HG02610 (cell line): ENCODE data around the gene PQBP1.
"Not testable (repeated sequence)": the region's sequence is repeated elsewhere in the genome, so short reads cannot be mapped to it uniquely, and the experiment has no call there.

Experiments
- ATAC-seq: cut with Tn5 transposase; IDR thresholded peaks from one replicate; pipeline ENCODE4 v1.9.1; 2021; ENCODE audit warnings: mild to moderate bottlenecking, moderate library complexity; ENCODE audit not compliant: unreplicated experiment

The PQBP1 gene, protein sequence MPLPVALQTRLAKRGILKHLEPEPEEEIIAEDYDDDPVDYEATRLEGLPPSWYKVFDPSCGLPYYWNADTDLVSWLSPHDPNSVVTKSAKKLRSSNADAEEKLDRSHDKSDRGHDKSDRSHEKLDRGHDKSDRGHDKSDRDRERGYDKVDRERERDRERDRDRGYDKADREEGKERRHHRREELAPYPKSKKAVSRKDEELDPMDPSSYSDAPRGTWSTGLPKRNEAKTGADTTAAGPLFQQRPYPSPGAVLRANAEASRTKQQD

DNA sequence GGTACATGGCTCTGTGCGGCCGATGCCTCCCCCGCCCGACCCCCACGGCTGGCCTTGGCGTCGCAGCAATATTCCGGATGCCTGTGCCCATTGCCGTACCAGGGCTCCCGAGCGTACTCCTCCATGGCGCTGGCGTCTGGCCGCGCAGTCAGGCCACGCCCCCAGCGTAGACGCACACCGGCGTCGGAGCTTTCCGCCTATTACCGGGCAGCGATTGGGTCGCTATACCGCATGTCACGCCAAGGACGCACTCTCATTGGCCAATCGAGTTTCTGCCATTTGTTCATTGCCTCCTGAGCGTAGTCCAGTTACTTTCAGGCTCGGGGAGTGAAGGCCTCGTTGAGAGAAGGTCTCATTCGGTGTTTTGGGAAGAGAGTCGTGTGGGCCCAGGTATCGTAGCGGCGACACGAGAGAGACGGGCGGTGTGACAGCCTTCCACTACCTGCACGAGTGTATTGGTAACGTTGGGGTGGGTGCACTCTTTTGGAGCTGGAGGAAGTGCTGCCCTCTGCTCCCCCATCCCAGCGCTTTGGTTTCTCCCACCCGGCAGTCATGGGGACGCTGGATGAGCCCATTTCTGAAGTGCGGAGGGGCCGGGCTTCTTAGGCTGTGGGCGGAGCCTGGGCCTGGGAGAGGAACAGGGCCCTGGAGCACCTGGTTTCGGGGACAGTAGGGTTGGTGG, at the start of gene PQBP1, which contains the start of gene TIMM17B:
Gene PQBP1 (plus strand): TSS at position 306 of the 682 bp plus-strand sequence. CDS start 580 bp downstream, outside the sequence.
Gene TIMM17B (minus strand): TSS at position 144 of the 682 bp plus-strand sequence. CDS start 19 bp downstream, at position 125.
- ATAC-seq, result peak; percentile 92

DNA sequence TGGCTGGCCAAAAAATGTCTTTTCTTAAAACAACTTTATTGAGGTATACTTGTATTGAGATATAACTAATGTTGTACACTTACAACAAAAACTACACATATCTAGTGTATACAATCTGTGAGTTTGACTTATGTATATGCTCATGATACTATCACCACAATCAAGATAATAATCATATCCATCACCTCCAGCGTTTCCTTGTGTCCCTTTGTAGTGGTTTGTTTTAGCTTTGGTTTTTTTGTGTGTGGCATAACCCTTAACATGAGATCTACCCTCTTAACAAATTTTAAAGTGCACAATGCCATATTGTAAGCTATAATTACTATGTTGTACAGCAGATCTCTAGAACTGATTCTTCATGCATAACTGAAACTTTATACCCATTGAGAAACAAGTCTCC, 48.9 kb upstream of the PQBP1 start:
- ATAC-seq, result no peak

DNA sequence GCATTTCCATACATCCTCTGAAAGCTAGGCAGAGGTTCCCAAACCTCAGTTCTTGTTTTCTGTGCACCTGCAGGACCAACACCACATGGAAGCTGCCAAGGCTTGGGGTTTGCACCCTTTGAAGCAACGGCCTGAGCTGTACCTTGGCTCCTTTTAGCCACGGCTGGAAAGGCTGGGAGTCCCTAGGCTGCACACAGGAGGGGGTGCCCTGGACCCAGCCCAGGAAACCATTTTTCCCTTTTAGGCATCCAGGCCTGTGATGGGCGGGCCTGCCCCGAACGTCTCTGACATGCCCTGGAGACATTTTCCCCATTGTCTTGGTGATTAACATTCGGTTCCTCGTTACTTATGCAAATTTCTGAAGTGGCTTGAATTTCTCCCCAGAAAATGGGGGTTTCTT, 44.9 kb upstream of the PQBP1 start:
- no peak for ATAC-seq

DNA sequence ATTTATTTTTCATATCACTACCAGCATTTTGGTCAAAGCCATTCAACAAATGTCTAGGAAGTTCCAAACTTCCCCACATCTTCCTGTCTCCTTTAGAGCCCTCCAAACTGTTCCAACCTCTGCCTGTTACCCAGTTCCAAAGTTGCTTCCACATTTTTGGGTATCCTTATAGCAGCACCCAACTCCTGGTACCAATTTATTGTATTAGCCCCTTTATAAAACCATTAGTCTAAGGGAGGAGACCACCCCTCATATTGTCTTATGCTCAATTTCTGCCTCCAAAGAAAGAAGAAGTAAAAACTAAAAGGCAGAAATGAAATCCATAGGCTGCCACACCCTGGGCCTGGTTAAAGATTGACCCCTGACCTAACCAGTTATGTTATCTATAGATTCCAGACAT, 44.2 kb upstream of the PQBP1 start:
- not testable (repeated sequence) for ATAC-seq

DNA sequence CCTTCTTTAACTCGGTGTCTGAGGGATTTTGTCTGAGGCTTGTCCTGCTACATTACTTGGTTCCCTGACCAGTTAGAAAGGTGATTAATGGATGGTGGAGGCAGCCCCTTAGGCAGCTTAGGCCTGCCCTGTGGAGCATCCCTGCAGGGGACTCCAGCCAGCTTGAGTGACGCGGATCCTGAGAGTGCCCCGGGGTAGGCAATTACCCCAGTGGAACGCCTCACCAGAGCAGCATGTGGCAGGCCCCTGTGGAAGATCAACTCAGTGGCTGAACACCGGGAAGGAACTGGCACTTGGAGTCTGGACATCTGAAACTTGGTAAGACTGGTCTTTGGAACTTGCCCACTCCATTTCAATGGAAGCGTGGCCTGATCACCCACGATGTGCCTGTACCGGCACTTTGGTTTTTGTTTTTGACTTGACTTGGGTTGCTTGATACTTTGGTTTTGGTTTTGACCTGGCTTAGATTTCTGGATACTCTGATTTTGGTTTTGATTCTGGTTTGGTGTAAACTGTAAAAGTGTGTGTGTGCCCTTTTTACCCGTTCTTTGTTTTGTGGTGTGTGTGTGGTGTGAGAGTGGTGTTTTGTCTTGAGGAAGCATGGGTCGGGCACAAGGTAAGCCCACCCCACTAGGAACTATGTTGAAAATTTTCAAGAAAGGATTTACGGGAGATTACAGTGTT, 43.5 kb upstream of the PQBP1 start:
- not testable (repeated sequence) for ATAC-seq

DNA sequence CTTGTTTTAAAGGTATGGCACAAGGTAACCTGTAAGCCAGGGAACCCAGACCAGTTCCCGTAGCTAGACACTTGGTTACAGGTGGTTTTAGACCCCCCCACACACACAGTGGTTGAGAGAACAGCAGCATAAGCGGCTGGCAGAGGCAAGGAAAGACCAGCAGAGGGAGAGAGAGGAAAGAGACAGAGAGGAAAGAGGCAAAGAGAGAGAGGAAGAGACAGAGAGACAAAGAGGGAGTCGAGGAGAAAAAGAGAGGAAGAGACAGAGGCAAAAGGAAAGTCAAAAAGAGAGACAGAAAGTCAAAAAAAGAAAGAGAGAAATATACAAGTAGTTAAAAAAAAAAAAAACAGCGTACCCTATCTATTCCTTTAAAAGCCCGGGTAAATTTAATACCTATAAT, 42.8 kb upstream of the PQBP1 start:
- no peak for ATAC-seq

DNA sequence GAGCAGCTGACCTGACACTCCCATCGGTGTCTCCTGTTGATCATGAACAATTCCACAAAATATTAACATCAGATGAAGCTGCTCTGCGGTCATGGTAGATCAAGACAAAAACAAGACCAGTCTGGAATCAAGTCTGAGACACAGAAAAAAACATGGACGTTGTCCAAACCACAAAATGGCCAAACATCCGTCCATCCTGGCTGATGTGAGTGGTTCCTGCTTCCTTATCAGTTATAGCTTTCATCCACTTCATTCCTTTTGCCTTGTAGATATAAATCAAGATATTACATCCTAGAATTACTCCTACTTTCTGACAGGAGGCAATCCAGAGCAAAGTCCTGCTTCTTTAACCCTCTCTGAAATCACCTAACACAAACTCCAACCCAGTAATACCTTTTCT, 33.5 kb upstream of the PQBP1 start:
- ATAC-seq, result no peak

DNA sequence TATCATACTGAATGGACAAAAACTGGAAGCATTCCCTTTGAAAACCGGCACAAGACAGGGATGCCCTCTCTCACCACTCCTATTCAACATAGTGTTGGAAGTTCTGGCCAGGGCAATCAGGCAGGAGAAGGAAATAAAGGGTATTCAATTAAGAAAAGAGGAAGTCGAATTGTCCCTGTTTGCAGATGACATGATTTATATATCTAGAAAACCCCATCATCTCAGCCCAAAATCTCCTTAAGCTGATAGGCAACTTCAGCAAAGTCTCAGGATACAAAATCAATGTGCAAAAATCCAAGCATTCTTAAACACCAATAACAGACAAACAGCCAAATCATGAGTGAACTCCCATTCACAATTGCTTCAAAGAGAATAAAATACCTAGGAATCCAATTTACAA, 25.7 kb upstream of the PQBP1 start:
- not testable (repeated sequence) for ATAC-seq

DNA sequence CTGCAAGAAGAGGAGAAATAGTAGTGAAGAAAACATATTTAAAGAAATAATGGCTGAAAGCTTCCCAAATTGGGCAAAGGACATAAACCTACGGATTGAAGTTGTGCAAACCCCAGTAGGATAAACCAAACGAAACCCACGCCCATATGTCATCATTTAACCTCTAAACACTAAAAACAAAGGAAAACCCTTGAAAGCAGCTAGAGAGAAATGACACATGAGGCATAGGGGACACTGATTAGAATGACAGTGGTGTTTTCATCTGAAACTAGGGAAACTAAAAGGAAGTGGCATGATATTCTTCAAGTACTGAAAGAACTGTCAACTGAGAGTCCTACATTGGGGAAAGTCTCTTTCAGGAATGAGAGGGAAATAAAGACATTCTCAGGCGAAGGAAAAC, 20.8 kb upstream of the PQBP1 start:
- ATAC-seq, result not testable (repeated sequence)

DNA sequence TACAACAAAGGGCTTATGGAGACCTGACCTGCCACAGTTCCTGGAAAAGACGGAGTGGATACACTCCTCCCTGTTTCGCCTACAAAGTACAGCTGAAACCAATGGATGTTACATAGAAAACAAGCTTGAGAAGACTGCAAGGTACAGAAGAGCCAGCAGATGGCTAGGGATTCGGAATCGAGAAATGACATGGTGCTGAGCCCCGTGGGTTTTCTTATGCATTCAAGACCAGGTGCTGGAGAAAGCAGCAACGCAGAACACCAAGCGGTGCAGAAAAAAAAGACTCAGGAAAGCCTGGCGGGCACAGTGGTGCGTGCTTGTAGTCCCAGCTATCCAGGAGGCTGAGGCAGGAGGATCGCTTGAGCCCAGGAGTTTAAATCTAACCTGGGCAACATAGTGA, 14.0 kb upstream of the PQBP1 start:
- no peak for ATAC-seq

DNA sequence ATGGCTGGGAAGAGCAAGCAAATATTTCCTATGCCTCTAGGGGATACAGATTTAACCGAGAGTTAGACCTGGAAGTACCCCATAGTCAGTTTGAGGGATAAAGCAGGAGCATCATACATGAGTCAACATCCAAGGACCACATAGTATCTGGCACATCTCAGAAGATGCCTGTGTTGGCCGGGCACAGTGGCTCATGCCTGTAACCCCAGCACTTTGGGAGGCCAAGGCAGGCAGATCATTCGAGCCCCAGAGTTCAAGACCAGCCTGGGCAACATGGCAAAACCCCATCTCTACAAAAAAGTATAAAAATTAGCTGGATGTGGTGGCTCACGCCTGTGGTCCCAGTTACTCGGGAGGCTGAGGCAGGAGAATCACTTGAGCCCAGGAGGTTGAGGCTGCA, 11.1 kb upstream of the PQBP1 start:
- not testable (repeated sequence) for ATAC-seq

DNA sequence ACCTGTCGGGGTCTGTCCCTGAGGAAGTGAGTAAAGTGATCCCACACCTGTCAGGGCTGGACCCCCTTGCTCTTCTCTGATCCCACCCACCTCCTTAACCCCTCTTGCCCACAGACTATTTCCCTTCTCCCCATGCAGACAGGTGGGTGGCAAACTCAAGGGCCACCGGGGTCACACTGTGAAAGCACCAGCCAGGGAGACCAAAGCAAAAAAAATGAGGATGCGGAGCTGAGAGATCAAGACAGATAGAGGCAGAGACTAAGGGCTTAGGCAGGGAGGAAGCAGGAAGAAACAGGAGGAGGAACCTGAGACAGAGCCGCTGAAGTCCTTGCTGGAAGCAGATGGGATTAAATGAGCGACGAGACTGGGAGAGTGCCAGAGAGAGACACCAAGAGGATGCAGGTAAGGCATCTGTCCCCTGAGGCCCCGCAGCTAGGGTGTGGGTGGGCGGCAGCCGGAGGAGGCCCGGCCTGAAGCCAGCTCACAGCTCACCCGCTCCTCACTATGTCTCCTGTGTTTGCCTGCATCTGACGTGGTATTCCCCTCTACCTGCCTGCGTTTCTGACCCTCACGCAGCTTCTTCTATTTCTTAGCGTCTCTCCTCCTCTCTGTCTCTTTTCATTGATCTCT, 7.3 kb upstream of the PQBP1 start:
- ATAC-seq, result no peak

DNA sequence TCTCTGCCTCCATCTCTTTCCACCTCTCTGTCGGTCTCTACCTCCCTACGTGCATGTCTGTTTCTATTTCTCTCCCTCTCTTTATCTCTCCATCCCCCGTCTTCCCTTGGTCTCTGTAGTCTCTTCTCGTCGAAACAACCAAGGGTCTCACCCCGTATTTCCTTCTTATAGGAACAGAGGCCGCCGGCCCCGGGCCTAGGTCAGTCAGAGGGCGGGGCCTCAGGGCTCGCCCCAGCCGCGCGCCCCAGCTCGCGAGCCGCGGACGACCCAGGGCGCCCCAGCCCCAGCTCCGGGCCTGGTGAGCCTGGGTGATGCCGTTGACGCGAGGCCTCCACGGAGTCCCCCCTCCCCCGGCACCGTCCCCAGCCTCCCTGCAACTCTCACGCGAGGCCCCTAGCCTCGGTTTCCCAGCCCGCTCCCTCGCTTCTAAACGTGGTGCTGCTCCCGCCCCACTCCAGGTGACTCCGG, 6.8 kb upstream of the PQBP1 start:
- ATAC-seq, result peak; percentile 44

DNA sequence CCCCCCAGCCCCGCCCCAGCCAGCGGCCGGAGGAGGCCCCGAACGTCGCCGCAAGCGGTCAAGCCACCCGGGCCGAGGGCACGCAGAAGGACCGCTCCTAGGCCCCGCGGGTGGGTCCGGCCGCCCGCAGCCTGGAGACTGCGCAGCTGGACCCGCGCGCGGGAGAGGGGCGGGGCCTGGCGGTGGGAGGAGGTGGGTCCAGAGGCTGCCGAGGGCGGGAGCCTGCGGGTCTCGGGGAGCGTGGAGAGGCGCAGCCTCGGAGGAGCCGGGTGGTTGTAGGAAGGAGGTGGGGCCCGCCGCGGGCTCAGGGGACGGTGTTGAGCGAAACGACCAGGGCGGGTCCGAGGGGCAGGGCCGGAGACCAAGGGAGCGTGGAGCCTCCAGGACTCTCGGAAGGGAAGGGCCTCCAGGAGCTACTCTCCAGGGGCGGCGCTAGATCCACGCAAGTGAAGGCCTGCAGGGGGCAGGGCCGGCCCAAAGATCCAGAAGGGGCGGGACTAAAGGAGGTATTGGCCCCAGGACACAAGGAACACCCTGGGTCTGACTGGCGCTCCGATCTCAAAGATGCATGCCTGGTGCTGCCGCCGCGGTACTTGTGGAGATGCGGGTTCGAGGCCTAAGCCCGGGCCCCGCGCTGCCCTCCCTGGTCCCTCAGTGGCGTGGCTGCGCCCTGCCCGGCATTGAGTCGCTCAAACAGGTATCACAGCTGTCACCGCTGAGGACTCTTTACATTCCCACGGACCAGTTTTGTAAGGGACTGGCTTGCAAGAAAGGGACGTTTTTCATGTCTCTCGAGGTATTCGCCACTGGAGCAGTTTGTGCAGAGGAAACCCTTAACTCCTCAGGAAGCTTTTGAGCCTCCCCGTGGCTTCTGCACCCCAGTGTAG, 6.1 kb upstream of the PQBP1 start:
- peak; percentile 81 for ATAC-seq

DNA sequence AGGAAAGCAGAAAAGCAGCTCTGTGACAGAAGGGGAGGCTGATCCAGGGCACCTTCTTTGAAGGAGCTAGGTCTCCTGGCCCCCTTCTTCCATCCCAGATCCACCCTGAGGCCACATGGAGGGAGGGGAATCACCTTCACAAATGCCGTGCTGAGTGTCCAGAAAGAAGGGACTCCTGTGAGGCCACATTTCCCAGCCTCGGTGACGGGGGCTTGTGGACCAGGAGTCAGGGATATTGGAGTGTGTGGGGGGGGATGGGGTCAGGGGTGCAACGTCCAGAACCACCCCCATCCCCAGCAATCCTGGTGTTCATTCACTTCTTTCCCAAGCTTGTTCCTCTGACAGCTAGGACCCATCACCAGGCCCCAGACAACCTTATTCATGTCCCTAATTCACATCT, 4.8 kb upstream of the PQBP1 start:
- no peak for ATAC-seq

DNA sequence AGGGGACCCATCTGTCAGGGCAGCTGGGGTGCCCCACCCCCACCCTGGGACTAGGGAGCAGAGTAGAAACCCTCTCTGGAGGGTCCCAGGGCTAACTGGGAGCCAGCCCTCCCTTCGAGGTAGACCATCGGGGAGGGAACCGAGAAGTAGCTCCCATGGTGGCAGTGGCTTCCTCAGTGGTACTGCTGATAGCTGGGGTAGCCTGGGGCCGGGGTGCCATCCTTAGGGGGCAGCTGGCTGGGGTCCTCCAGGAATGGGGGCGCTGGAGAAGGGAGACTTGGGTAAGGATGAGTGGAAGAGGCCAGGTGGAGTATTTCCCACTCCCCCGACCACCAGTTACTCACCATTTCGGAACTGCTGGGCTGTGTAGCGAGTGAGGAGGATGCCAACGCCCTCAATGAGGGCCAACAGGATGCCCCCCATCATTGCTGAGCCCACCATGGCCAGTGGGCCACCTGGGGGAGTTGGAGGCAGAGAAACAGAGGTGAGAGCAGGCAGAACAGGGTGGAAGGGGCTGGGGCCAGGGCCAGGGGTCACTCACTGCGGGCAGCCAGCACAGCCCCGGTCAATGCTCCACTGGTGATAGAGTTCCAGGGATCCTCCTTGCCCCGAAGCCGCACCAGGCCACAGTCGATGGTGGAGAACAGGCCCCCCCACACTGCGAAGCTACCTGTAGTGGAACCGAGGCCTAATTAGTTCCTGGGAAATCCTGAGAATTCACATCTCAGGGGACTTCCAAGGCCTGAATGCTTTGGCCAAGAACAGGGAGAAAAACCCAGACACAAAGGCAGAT, 4.0 kb upstream of the PQBP1 start:
- ATAC-seq, result no peak

DNA sequence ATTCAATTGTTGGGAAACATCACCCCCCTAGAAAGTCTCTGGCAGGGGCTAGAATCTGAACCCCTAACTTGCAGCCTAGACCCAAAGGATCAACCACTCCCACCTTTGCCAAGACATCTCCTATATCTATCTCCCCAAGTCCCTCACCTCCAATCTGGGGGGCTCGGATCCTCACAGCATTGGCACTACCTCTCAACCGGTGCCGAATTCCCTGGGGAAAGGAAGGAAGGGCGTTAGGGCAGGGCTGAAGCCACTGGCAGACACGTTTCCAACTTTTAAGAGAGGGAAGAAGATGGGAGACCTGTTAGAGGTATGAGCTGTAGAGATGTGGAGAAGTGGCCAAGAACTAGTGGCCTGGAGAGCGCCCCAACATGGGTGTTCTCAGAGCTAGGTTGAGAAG, 2.8 kb upstream of the PQBP1 start:
- ATAC-seq, result no peak

DNA sequence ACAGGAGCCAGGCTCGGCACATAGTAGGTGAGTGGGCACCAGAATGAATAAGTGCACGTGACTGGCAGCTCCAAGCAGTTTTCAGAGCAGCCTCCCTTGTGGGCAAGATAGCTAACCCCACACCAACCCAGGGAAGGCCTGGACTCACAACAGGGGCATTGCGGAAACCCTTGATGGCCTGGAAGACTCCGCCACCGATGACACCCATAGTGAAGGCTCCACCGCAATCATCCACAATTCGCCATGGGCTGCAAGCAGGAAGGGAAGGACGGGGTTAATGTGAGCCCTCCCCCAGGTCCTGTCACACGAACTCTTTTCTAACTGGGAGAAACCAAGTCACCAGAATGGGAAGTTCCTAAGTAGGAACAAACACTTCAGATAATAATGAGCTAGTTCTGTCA, 1.1 kb upstream of the PQBP1 start:
- ATAC-seq, result no peak

DNA sequence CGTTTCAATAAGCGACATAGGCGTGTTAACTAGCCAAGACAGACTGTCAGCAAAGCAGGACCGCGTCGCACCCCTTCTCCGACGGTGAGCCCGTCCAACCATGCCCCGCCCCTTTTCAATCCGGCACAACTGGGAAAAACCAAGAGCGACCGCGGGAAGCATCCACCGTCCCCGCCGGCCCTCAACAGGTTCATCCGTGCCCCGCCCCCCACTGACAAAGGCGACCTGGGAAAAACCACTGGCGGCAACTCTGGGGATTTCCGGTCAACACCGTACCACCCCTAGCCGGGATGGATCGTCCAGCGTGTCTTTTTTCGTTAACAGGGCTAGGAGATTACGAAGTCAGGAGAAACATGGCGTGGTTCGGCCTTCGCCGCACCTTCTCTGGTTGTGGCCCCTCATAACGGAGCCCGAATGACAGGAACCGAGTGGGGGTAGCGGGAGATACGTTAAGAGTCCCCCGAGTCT, 539 bp upstream of the PQBP1 start:
- ATAC-seq, result peak; percentile 13

DNA sequence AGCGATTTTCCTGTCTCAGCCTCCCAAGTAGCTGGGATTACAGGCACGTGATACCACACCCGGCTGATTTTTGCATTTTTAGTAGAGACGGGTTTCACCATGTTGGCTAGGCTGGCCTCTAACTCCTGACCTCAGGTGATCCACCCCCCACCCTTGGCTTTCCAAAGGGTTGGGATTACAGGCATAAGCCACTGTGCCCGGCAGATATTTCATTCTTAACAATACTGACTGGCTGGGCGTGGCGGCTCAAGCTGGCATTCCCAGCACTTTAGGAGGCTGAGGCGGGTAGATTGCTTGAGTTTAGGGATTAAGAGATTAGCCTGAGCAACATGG, 1.3 kb downstream of the PQBP1 start:
- no peak for ATAC-seq
